K562 (cell line): ENCODE results near the gene SAE1. TPM values are rescaled to one million over a fixed set of nuclear protein-coding genes. Genes with fewer than 3 reads are reported as not detected.

Source experiments
- ARID3A ChIP-seq: IDR thresholded peaks from 2 replicates; pipeline ENCODE4 v1.6.1; 2012; ENCODE audit warnings: low read depth, low read length, improper control_type of control experiment, borderline replicate concordance
- ATF3 ChIP-seq, 2 experiments: fragments of 450-650 bp in 1 of 2; sonication (generic) in 1 of 2; formaldehyde crosslinking in 1 of 2; IDR thresholded peaks in 1 of 2; conservative IDR thresholded peaks in 1 of 2; 2 replicates each; pipeline versions ENCODE4 v1.6.1 to v1.8.1; 2016 to 2023; ENCODE audit warnings: mild to moderate bottlenecking in 2 of 2, moderate library complexity in 2 of 2, inconsistent platforms in 1 of 2, missing genetic modification reagents in 1 of 2
- FOXJ2 ChIP-seq: fragments of 200-800 bp; sonication (Bioruptor generic); IDR thresholded peaks from 2 replicates; pipeline ENCODE4 v1.6.1; 2016; ENCODE audit warnings: missing genetic modification characterization, missing compliant biosample characterization
- HOMEZ ChIP-seq: fragments of 250-450 bp; sonication (Bioruptor Pico); IDR thresholded peaks from 2 replicates; pipeline ENCODE4 v1.4.0; 2020; ENCODE audit warnings: mild to moderate bottlenecking, moderate library complexity
- IRF9 ChIP-seq: fragments of 450-650 bp; IDR thresholded peaks from 2 replicates; pipeline ENCODE4 v1.6.1; 2016; ENCODE audit warnings: missing biosample characterization, missing genetic modification characterization
- PHF20 ChIP-seq: fragments of 450-650 bp; IDR thresholded peaks from 2 replicates; pipeline ENCODE4 v1.6.1; 2018; ENCODE audit not compliant: partially characterized antibody
- PHF8 ChIP-seq: fragments of 200-600 bp; sonication (generic); IDR thresholded peaks from 2 replicates; pipeline ENCODE4 v1.6.1; 2012; ENCODE audit warnings: mixed run types, mild to moderate bottlenecking, inconsistent platforms, low read length, moderate library complexity, borderline replicate concordance
- RFX7 ChIP-seq: fragments of 250-450 bp; sonication (Bioruptor Pico); IDR thresholded peaks from 2 replicates; pipeline ENCODE4 v1.5.1; 2021; ENCODE audit warnings: mild to moderate bottlenecking
- SP1 ChIP-seq: sonication (generic); formaldehyde crosslinking; IDR thresholded peaks from 2 replicates; pipeline ENCODE4 v1.8.1; 2022; ENCODE audit warnings: mild to moderate bottlenecking, missing genetic modification reagents
- TCF3 ChIP-seq: sonication (generic); formaldehyde crosslinking; IDR thresholded peaks from 2 replicates; pipeline ENCODE4 v1.4.0; 2020; ENCODE audit warnings: mild to moderate bottlenecking, missing genetic modification reagents
- ZNF407 ChIP-seq: fragments of 450-650 bp; IDR thresholded peaks from 2 replicates; pipeline ENCODE4 v1.6.1; 2016; ENCODE audit warnings: low read depth
- polyA plus RNA-seq, 8 experiments: library from polyadenylated mRNA; depleted of rRNA in 4 of 8; stranded (reverse) in 5 of 8; unstranded in 3 of 8; fragments of >200 nt; fragmentation: Nextera tagmentation in 2 of 8; fragmentation: Illumina TruSeq in 1 of 8; extraction: Ambion mirVana in 2 of 8; extraction: Trizol in 1 of 8; gene quantifications; 2 replicates each; pipeline versions ENCODE4 v1.2.1 to v1.2.3, GENCODE V29; 2011 to 2014; ENCODE audit warnings: inconsistent platforms in 1 of 8, missing spikeins in 1 of 8
- total RNA-seq, 7 experiments: library from RNA; depleted of rRNA in 6 of 7; stranded (reverse); fragments of >200 nt in 6 of 7; fragmentation: Illumina TruSeq in 2 of 7; extraction: Trizol in 2 of 7; gene quantifications; 2 replicates each; pipeline versions ENCODE4 v1.2.1 to v1.2.3, GENCODE V29; 2011 to 2021; ENCODE audit warnings: low replicate concordance in 1 of 7

SAE1 gene
- total and polyA plus RNA-seq, 9 of the 15 experiments (the other 6 are each of a cell fraction or from before 2014, with no cell fraction given), result 82.8 to 299 (median 217) TPM

- TF ChIP-seq ATF3 (IDR thresholded peaks at IDR 0.05) (peak; percentile 100), ATF3 (CRISPR knock-in tag; conservative IDR thresholded peaks at IDR 0.05) (peak; percentile 99), IRF9 (tag) (peak; percentile 25; the same call in 1 of the 2 replicates), SP1 (CRISPR knock-in tag) (peak; percentile 83), PHF8 (peak; percentile 19; the same call in 1 of the 2 replicates), ZNF407 (peak; percentile 49; the same call in 1 of the 2 replicates), HOMEZ (no peak), FOXJ2 (no peak; the same call in 1 of the 2 replicates), RFX7 (no peak), TCF3 (CRISPR knock-in tag) (no peak), PHF20 (peak; percentile 83), ARID3A (no peak)
Measured at GRCh38 chr19:47240996-47241918, 110.6 kb downstream of the SAE1 start (continued).
